ENCODE measurements around the gene ARHGEF33.

DNA sequence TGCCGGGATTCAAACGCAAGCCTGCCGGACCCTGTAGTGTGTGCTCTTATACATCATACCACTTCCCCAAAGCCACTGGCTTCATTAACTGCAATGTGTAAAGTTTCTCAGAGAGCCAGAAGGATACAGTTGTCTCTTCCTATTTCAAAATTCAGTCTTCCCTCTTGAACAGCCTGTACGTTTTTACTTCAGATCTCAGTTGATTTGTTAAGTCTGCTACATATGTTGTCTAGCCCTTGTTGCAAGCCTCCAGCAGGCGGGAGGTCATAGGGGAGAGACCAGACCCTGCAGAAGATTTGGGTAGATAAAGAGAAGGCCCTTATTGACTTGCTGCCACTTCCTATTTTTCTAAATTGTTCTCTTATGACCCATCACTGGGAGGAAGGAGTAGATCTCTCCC lies 56.2 kb downstream of the ARHGEF33 start:
- no peak for TF ChIP-seq TEAD4 (IDR thresholded peaks at IDR 0.05)
- no peak for TF ChIP-seq ZBTB7A (IDR thresholded peaks at IDR 0.05; ENCODE audit: low read depth)
- TF ChIP-seq TCF12 (IDR thresholded peaks at IDR 0.05; ENCODE audit: low read depth) = no peak
- no peak for TF ChIP-seq EP300 (IDR thresholded peaks at IDR 0.05; ENCODE audit: borderline replicate concordance)
- no peak for TF ChIP-seq NFIC (IDR thresholded peaks at IDR 0.05)
- TF ChIP-seq, protein P1, sequence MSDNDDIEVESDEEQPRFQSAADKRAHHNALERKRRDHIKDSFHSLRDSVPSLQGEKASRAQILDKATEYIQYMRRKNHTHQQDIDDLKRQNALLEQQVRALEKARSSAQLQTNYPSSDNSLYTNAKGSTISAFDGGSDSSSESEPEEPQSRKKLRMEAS (IDR thresholded peaks at IDR 0.05) = no peak
- TF ChIP-seq, protein P2, sequence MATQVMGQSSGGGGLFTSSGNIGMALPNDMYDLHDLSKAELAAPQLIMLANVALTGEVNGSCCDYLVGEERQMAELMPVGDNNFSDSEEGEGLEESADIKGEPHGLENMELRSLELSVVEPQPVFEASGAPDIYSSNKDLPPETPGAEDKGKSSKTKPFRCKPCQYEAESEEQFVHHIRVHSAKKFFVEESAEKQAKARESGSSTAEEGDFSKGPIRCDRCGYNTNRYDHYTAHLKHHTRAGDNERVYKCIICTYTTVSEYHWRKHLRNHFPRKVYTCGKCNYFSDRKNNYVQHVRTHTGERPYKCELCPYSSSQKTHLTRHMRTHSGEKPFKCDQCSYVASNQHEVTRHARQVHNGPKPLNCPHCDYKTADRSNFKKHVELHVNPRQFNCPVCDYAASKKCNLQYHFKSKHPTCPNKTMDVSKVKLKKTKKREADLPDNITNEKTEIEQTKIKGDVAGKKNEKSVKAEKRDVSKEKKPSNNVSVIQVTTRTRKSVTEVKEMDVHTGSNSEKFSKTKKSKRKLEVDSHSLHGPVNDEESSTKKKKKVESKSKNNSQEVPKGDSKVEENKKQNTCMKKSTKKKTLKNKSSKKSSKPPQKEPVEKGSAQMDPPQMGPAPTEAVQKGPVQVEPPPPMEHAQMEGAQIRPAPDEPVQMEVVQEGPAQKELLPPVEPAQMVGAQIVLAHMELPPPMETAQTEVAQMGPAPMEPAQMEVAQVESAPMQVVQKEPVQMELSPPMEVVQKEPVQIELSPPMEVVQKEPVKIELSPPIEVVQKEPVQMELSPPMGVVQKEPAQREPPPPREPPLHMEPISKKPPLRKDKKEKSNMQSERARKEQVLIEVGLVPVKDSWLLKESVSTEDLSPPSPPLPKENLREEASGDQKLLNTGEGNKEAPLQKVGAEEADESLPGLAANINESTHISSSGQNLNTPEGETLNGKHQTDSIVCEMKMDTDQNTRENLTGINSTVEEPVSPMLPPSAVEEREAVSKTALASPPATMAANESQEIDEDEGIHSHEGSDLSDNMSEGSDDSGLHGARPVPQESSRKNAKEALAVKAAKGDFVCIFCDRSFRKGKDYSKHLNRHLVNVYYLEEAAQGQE (IDR thresholded peaks at IDR 0.05; ENCODE audit: low read depth) = no peak
- TF ChIP-seq FOXM1 (IDR thresholded peaks at IDR 0.05; ENCODE audit: borderline replicate concordance, low read depth) = no peak
- no peak for TF ChIP-seq TAF1 (IDR thresholded peaks at IDR 0.05; ENCODE audit: low read depth)
- TF ChIP-seq EGR1 (IDR thresholded peaks at IDR 0.05) = no peak
- no peak for TF ChIP-seq YY1 (IDR thresholded peaks at IDR 0.05; ENCODE audit: low read depth)
- TF ChIP-seq RAD21 (IDR thresholded peaks at IDR 0.05; ENCODE audit: low read depth) = no peak
- TF ChIP-seq, protein P3, sequence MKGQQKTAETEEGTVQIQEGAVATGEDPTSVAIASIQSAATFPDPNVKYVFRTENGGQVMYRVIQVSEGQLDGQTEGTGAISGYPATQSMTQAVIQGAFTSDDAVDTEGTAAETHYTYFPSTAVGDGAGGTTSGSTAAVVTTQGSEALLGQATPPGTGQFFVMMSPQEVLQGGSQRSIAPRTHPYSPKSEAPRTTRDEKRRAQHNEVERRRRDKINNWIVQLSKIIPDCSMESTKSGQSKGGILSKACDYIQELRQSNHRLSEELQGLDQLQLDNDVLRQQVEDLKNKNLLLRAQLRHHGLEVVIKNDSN (IDR thresholded peaks at IDR 0.05) = no peak

Data from Ishikawa (cell line).